ENCODE data around the gene PWP1. TPM values are rescaled to one million over a fixed set of nuclear protein-coding genes. Genes with fewer than 3 reads are reported as not detected.

The PWP1 gene
- 74.7 and 77.7 TPM in 2 replicates for total RNA-seq (2021)
- percentile 90 among the genes with signal in this experiment for Bru-seq, nascent RNA
- BruChase-seq, experiment 1, labeled RNA remaining after a 2-hour chase, result percentile 92 among the genes with signal in this experiment
- percentile 88 among the genes with signal in this experiment for BruChase-seq, experiment 2, labeled RNA remaining after a 6-hour chase
- long read RNA-seq, transcript PWP1-201 (15 exons, 2,621 nt), result major isoform, 183 of 205 reads
- long read RNA-seq, partial matches to known transcripts, result 4 of 205 reads
- long read RNA-seq, other reads (novel, unspliced or antisense), result 18 of 205 reads

- Histone ChIP-seq H3K4me3 (ENCODE audit: low read depth, low read length, poor library complexity, severe bottlenecking) (peak within 1 kb of the TSS; percentile 77), H3K9me3 (ENCODE audit: low read depth, low read length, poor library complexity, severe bottlenecking) (no peaks in the 10 kb centered on the region), H3K4me1 (ENCODE audit: insufficient read depth, low read length, poor library complexity, severe bottlenecking) (peaks cover 11% of the 10 kb centered on the region), H3K27ac (ENCODE audit: low read depth, low read length, poor library complexity, severe bottlenecking) (peak within 1 kb of the TSS; percentile 79), H3K36me3 (ENCODE audit: insufficient read depth, low read length, poor library complexity, severe bottlenecking) (peaks cover 23% of the 10 kb centered on the region), H3K27me3 (replicated peaks; ENCODE audit: insufficient read depth, low read depth, low read length, poor library complexity) (no peaks in the 10 kb centered on the region)
- peak; percentile 97 for DNase-seq (ENCODE audit: low spot score)
- intact Hi-C loops (cut with micrococcal nuclease; ENCODE audit: unreplicated experiment), result no loop called here
- POLR2A ChIA-PET (ENCODE audit: low non-redundant PET), result no interaction called here
- no peak for TF ChIP-seq CTCF (conservative IDR thresholded peaks at IDR 0.05; ENCODE audit: low read depth, low read length)
- no peak for TF ChIP-seq EZH2 (IDR thresholded peaks at IDR 0.05; ENCODE audit: borderline replicate concordance, low read depth, low read length, poor library complexity, severe bottlenecking)
- TSS peak; percentile 98 for BruUV-seq (replicated peaks)
- CTCF ChIA-PET, result interaction anchor here (1.4 kb wide), 1 partner anchor 9 kb away, joined by 19 read pairs; no protein-coding TSS in a partner anchor
Observed at GRCh38 chr12:107685360-107686248, at the start of gene PWP1. TSS of gene PWP1 (plus strand) at chr12:107685799. CDS start at chr12:107685900, 101 bp downstream.

- BruUV-seq (replicated peaks), result no TSS peak
- peaks cover 10% of the 10 kb centered on the region for H3K4me1 ChIP-seq (ENCODE audit: insufficient read depth, low read length, poor library complexity, severe bottlenecking)
- no peak overlapping the region for H3K4me3 ChIP-seq (ENCODE audit: low read depth, low read length, poor library complexity, severe bottlenecking)
- no peaks in the 10 kb centered on the region for H3K9me3 ChIP-seq (ENCODE audit: low read depth, low read length, poor library complexity, severe bottlenecking)
- TF ChIP-seq CTCF (conservative IDR thresholded peaks at IDR 0.05; ENCODE audit: low read depth, low read length), result no peak
- no peak for TF ChIP-seq EZH2 (IDR thresholded peaks at IDR 0.05; ENCODE audit: borderline replicate concordance, low read depth, low read length, poor library complexity, severe bottlenecking)
- H3K36me3 ChIP-seq (ENCODE audit: insufficient read depth, low read length, poor library complexity, severe bottlenecking), result no peaks in the 10 kb centered on the region
- intact Hi-C loops (cut with micrococcal nuclease; ENCODE audit: unreplicated experiment), result no loop called here
- ChIA-PET POLR2A (ENCODE audit: low non-redundant PET) (no interaction called here), CTCF (no interaction called here)
- H3K27ac ChIP-seq (ENCODE audit: low read depth, low read length, poor library complexity, severe bottlenecking), result no peak overlapping the region
- no peak for DNase-seq (ENCODE audit: low spot score)
- H3K27me3 ChIP-seq (replicated peaks; ENCODE audit: insufficient read depth, low read depth, low read length, poor library complexity), result no peaks in the 10 kb centered on the region
Observed at GRCh38 chr12:107641154-107641553, 44.4 kb upstream of the PWP1 start.

- no peak overlapping the region for H3K4me3 ChIP-seq (ENCODE audit: low read depth, low read length, poor library complexity, severe bottlenecking)
- no peaks in the 10 kb centered on the region for H3K9me3 ChIP-seq (ENCODE audit: low read depth, low read length, poor library complexity, severe bottlenecking)
- TF ChIP-seq EZH2 (IDR thresholded peaks at IDR 0.05; ENCODE audit: borderline replicate concordance, low read depth, low read length, poor library complexity, severe bottlenecking) (no peak), CTCF (conservative IDR thresholded peaks at IDR 0.05; ENCODE audit: low read depth, low read length) (no peak)
- no peaks in the 10 kb centered on the region for H3K36me3 ChIP-seq (ENCODE audit: insufficient read depth, low read length, poor library complexity, severe bottlenecking)
- peaks cover 14% of the 10 kb centered on the region for H3K4me1 ChIP-seq (ENCODE audit: insufficient read depth, low read length, poor library complexity, severe bottlenecking)
- POLR2A ChIA-PET (ENCODE audit: low non-redundant PET), result no interaction called here
- CTCF ChIA-PET, result no interaction called here
- intact Hi-C loops (cut with micrococcal nuclease; ENCODE audit: unreplicated experiment), result no loop called here
- no TSS peak for BruUV-seq (replicated peaks)
- no peak overlapping the region for H3K27ac ChIP-seq (ENCODE audit: low read depth, low read length, poor library complexity, severe bottlenecking)
- no peak for DNase-seq (ENCODE audit: low spot score)
- no peaks in the 10 kb centered on the region for H3K27me3 ChIP-seq (replicated peaks; ENCODE audit: insufficient read depth, low read depth, low read length, poor library complexity)
Observed at GRCh38 chr12:107642240-107642639, 43.4 kb upstream of the PWP1 start.
